ENCODE results near the gene NOLC1.

Gene NOLC1

GRCh38 chr10:102151774-102152544 is at the start of gene NOLC1:
TSS of gene NOLC1 (plus strand) at chr10:102152389. CDS start at chr10:102152411, 22 bp downstream.
- FAIRE-seq, result peak; percentile 99

- FAIRE-seq, result no peak
These were observed 49.8 kb upstream of the NOLC1 start for GRCh38 chr10:102102421-102102820.

GRCh38 chr10:102106998-102107397 is 45.2 kb upstream of the NOLC1 start:
- no peak for FAIRE-seq

GRCh38 chr10:102109166-102110116 is 42.7 kb upstream of the NOLC1 start:
- no peak for FAIRE-seq

- no peak for FAIRE-seq
These were observed 40.9 kb upstream of the NOLC1 start for GRCh38 chr10:102111276-102111675.

- no peak for FAIRE-seq
These were observed 39.9 kb upstream of the NOLC1 start for GRCh38 chr10:102112210-102112817.

GRCh38 chr10:102113261-102113955 is 38.8 kb upstream of the NOLC1 start:
- no peak for FAIRE-seq

GRCh38 chr10:102113956-102114857 is 38.0 kb upstream of the NOLC1 start:
- no peak for FAIRE-seq

GRCh38 chr10:102114861-102115618 is 37.1 kb upstream of the NOLC1 start:
- no peak for FAIRE-seq

GRCh38 chr10:102115775-102116174 is 36.4 kb upstream of the NOLC1 start:
- FAIRE-seq, result no peak

- no peak for FAIRE-seq
These were observed 35.5 kb upstream of the NOLC1 start for GRCh38 chr10:102116656-102117055.

- FAIRE-seq, result no peak
These were observed 34.6 kb upstream of the NOLC1 start for GRCh38 chr10:102117391-102118159.

GRCh38 chr10:102118867-102119266 is 33.3 kb upstream of the NOLC1 start:
- no peak for FAIRE-seq

GRCh38 chr10:102119417-102120141 is 32.6 kb upstream of the NOLC1 start:
- FAIRE-seq, result no peak

- FAIRE-seq, result no peak
These were observed 31.8 kb upstream of the NOLC1 start, which contains the start of gene LDB1 for GRCh38 chr10:102120142-102120990. TSS of gene LDB1 (minus strand) at chr10:102120368. CDS start at chr10:102120110, 258 bp downstream.

GRCh38 chr10:102120991-102121738 is 31.0 kb upstream of the NOLC1 start:
- FAIRE-seq, result no peak

GRCh38 chr10:102121739-102122372 is 30.3 kb upstream of the NOLC1 start:
- no peak for FAIRE-seq
